Muscle of arm (tissue), 12 donors: ENCODE data around the gene RFX3. TPM values are rescaled to one million over a fixed set of nuclear protein-coding genes. Genes with fewer than 3 reads are reported as not detected.

Source experiments
- DNase-seq: peaks from one replicate; pipeline ENCODE4 v3.0.0-alpha.2; 2013
- polyA plus RNA-seq, 12 donors: library from polyadenylated mRNA; unstranded; fragments of 120-200 nt; gene quantifications; one replicate each; pipeline ENCODE4 v1.2.1, GENCODE V29; 2013; ENCODE audit not compliant: insufficient read length in 12 of 12

The RFX3 gene
- polyA plus RNA-seq, 12 donors: 4.2 to 7.3 (median 6.3) TPM; not detected in 1

- DNase-seq: no peak
Measured at GRCh38 chr9:3235497-3235896, 290.3 kb downstream of the RFX3 start.

GRCh38 chr9:3224931-3225330 is 300.9 kb downstream of the RFX3 start:
- peak; percentile 69 for DNase-seq

DNA sequence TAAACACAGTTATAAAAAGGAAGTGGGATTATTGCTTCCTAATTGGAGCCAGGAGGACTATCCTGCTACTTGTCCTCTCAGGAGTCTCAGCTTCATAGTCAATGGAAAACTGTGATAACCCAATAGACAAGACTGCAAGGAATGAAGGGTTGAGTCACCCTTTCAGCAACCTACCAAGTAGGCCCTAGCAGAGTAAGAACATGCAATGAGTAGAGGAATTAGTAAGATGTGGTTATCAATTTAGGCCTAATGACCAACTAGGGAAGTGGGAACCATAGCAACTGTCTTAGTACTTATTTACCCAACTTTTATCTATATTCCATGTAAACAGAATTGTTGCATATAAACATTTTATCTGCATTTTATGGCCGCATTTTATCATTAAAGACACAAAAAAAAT is 310.1 kb downstream of the RFX3 start:
- no peak for DNase-seq

DNA sequence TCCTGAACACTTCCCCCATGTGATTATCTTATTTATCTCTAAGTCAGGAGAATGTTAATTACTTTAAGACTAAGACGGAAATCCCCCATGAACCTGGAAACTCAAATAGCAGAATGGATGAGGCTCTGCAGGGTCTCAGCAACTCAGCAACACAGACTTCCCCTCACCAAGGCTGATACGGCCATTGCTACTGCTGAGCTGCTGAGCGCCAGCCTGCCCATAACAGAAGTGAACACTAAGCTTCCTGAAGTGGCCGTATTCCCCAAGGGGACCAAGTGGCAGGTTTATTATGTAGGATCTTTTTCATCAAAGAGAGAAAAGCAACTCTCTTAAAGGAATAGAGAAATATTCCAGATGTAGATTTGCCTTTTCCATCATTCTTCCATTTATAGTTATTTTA is 311.1 kb downstream of the RFX3 start:
- no peak for DNase-seq

DNA sequence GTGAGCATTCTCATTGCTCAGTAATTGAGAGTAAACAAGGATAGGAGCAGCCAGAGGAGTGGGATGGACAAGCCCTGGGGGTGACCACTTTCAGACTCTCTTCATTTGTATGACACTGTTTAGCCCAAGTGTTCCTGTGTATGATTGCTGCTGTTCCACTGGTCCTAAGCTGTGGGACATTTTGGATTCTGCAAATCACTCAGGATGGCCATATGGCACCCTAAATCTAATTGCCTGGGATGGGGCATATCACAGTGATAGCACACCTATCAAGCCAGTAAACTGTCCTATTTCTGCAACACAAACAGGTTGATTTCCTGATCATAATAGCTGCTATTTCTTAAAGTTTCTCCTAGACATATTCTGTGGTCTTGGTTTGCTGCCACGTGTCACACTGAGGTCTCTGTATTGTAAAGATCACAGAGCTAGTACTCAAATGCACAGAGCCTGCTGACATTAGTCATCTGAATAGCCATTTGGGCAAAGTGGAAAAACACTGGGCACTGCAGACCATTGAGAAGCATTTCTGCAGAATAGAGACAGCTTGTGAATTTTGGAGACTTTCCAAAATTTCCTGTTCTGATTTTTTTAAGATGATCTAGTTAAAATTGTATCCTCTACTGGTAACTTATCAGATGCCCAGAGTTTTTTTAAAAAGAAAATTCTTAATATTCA is 320.2 kb downstream of the RFX3 start:
- DNase-seq: no peak

DNA sequence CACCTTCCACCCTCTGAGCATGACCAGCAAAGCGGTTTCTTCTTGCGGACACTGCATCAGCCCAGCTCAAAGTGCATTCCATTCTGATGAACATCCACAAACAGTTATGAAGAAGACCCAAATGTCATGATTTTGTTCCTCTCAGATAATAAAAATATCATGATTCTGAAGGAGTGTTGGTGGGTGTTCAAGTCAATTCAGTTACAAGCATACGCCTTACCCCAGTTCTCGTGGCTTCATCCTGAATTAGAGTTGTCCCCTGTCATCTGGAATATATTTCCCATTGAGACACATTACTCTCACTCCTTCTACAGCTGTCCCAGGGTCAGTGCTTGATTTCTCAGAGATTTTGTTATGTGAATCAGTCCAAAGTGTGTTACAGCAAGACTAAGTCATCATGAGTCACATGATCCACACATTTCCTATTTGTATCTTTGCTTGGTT is 325.4 kb downstream of the RFX3 start:
- DNase-seq: no peak

- peak; percentile 35 for DNase-seq
Measured at GRCh38 chr9:3193791-3194190, 332.0 kb downstream of the RFX3 start.

- no peak for DNase-seq
Measured at GRCh38 chr9:3191715-3192114, 334.1 kb downstream of the RFX3 start.

DNA sequence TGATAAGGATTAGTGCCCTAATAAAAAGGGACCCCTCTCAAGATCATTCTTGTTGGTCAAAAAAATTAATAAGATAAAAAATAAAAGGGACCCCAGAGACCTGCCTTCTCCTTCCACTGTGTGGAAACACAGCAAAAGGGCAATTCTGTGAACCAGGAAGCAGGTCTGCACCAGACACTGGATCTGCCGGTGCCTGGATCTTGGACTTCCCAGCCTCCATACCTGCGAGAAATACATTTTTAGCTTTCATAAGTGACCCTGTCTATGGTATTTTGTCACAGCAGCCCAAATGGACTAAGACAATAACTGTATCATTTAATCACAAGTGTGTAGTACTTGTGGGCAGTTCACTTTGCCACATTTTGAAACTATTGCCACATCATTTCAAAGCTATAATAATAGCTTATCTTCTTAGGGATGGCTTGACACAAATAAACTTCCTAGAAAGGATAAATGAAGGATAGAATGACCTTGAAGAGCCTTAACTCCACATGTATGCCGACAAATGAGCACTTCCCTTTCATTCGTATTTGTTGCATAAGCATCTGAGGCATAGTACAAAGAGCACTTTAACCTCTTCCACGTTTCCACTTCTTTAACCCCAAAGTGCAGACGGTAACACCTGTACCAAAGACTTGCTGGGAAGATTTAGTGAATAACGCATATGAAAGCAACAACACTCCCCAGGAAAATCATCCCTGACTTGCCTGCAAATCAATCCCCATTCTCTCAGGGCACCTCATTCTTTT is 336.5 kb downstream of the RFX3 start:
- DNase-seq: no peak

- no peak for DNase-seq
Measured at GRCh38 chr9:3186751-3187150, 339.1 kb downstream of the RFX3 start.

- peak; percentile 44 for DNase-seq
Measured at GRCh38 chr9:3181049-3181953, 344.5 kb downstream of the RFX3 start.

GRCh38 chr9:3180696-3181048 is 345.1 kb downstream of the RFX3 start:
- DNase-seq: no peak

GRCh38 chr9:3179711-3180110 is 346.1 kb downstream of the RFX3 start:
- DNase-seq: no peak

GRCh38 chr9:3177936-3178335 is 347.9 kb downstream of the RFX3 start:
- no peak for DNase-seq

DNA sequence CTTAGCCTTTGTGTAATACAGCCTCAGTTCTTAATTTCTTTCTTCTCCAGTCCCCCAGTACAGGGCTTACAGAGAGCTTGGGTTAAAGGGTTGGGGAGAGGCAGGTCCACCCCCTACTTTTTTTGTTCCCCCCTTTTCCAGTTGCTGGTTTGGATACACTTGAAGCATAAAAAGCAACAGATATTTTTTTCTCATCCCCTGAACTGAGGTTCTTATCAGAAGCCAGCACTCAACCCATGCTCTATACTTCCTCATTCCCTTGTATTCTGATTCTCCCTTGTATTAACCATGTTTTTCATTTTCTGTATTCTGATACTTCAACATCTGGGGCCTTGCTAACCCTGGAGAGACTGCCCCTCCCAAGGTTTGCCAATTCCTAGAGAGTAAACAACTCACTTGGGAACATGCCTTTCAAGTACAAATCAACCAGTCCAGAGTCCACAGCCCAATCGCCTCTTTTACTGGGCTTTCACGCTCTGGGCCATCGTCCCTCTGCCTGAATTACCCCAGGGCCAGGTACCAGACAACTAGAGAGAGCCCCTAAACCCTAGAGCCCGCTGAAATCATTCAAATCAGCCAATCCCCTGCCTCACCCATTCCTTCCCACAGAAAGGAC is 348.5 kb downstream of the RFX3 start:
- DNase-seq: no peak

GRCh38 chr9:3173374-3173773 is 352.4 kb downstream of the RFX3 start:
- DNase-seq: no peak

DNA sequence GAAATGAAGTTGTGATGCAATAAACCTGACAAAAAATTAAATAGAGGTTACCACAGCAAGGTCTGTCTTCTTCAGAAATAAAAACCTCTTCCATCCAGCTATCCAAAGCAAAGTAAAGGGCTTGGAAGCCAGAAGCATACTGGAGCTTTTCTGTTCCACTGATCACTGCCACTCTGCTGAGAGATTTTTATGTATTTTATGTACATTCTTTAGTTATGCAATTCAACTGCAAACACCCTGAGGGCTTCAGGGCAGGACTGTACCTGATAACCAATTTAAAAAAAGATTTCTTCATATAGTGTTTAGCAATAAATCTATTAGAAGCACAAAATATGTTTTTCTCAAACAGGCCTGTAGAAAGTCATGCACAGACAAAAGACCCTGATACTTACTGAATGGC is 355.0 kb downstream of the RFX3 start:
- DNase-seq: no peak
